Central memory CD8-positive, alpha-beta T cell (primary cell): Measurements from ENCODE around the gene GALK1.

Source experiments
- ATAC-seq: fragments of 150-1000 bp; cut with Tn5 transposase; replicated peaks from 2 replicates; pipeline ENCODE4 v1.10.0; 2022; ENCODE audit warnings: mild to moderate bottlenecking, moderate FRiP score, moderate number of reproducible peaks; ENCODE audit not compliant: poor library complexity, severe bottlenecking; ENCODE audit errors: extremely low read depth
- DNase-seq, 2 donors: peaks; one replicate each; pipeline ENCODE4 v3.0.0; 2021; ENCODE audit warnings: low spot score in 2 of 2
- H3K27ac Mint-ChIP-seq: one replicate; pipeline ENCODE4 v1.8.0; 2022; ENCODE audit warnings: low read depth, mild to moderate bottlenecking, moderate library complexity, mixed read lengths
- H3K27me3 Mint-ChIP-seq: one replicate; pipeline ENCODE4 v1.8.0; 2022; ENCODE audit warnings: mixed read lengths
- H3K36me3 Mint-ChIP-seq: one replicate; pipeline ENCODE4 v1.8.0; 2022; ENCODE audit warnings: mild to moderate bottlenecking, moderate library complexity, mixed read lengths; ENCODE audit not compliant: insufficient read depth
- H3K4me1 Mint-ChIP-seq: one replicate; pipeline ENCODE4 v1.8.0; 2022; ENCODE audit warnings: mixed read lengths
- H3K4me3 Mint-ChIP-seq: one replicate; pipeline ENCODE4 v1.8.0; 2022; ENCODE audit warnings: mild to moderate bottlenecking, moderate library complexity, mixed read lengths
- H3K9me3 Mint-ChIP-seq: one replicate; pipeline ENCODE4 v1.8.0; 2022; ENCODE audit warnings: mixed read lengths

The GALK1 gene

DNA sequence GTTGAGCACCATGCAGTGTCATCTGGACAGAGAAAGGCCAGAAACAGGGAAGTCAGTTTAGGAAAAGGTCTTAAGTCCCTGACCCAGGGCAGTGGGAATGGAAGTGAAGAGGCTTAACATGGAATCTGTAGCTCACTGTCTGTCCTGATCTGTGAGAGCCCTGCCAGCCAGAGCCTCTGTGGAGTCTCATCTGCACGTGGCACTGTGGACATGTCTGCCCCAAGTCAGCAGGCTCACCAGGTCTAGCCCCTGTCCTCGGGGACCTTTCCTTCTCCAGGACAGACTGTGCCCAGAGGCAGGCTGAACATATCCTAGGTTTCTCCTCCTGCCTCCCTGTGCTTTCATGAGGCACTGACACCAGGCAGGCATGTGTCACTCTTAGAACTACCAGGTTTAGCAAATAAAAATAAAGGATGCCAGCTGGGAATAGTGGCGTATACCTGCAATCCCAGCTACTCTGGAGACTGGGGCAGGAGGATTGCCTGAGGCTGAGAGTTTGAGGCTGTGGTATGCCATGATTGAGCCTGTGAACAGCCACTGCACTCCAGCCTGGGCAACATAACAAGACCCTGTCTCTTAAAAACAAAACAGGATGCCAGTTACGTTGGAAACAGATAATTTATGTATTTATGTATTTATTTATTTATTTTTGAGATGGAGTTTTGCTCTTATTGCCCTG is 42.0 kb upstream of the GALK1 start:
- Mint-ChIP-seq H3K4me3 (no peak overlapping the region), H3K36me3 (peaks cover 9% of the 10 kb centered on the region), H3K27ac (peak overlapping the region; percentile 65), H3K4me1 (peaks cover 5% of the 10 kb centered on the region), H3K9me3 (no peaks in the 10 kb centered on the region), H3K27me3 (no peaks in the 10 kb centered on the region)
- no peak for ATAC-seq
- no peak for DNase-seq

DNA sequence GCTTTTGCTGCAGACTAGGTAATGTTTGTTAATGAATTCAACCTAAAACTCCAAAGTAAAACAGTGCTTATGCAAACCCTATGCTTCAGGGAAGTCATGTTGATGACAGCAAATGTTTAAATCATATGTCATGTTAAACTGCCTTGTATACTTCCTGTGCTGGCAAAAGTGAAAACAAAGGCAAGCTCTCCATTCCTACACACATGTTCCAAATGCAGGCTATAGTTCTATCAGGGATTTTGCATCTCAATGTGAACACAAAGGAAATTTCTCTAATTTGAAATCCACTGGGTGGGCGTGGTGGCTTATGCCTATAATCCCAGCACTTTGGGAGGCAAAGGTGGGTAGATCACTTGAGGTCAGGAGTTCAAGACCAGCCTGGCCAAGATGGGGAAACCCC is 38.9 kb upstream of the GALK1 start:
- Mint-ChIP-seq H3K27ac (no peak overlapping the region), H3K4me1 (peaks cover 13% of the 10 kb centered on the region)

DNA sequence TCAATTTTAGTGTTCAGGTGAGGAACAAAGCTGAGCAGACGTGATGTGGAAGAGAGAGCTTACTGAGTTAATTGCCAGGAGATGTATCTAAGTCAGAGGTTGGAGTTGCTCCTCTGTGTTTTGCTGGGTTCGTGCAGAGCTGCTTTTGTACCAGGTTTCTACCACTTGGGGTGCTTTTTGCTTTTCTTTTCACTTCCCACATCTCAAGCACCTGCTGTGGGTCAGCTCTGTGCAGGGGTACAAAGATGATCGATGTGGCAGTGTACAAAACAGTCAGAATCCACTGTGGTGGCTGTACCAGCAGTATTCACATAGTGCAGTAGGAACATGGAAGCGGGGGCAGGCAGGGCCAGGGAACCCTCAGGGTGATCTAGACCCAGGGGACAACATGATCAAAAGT is 34.4 kb upstream of the GALK1 start:
- no peak overlapping the region for H3K27ac Mint-ChIP-seq
- H3K27me3 Mint-ChIP-seq: no peaks in the 10 kb centered on the region
- no peak for DNase-seq
- no peak overlapping the region for H3K4me3 Mint-ChIP-seq
- ATAC-seq: no peak
- H3K36me3 Mint-ChIP-seq: peaks cover 28% of the 10 kb centered on the region
- peaks cover 13% of the 10 kb centered on the region for H3K4me1 Mint-ChIP-seq
- no peaks in the 10 kb centered on the region for H3K9me3 Mint-ChIP-seq

More for the DNA sequence above, 38.9 kb upstream of the GALK1 start:
- peaks cover 15% of the 10 kb centered on the region for H3K36me3 Mint-ChIP-seq
- no peak overlapping the region for H3K4me3 Mint-ChIP-seq
- no peaks in the 10 kb centered on the region for H3K27me3 Mint-ChIP-seq
- ATAC-seq (no peak), DNase-seq (no peak)
- H3K9me3 Mint-ChIP-seq: no peaks in the 10 kb centered on the region

DNA sequence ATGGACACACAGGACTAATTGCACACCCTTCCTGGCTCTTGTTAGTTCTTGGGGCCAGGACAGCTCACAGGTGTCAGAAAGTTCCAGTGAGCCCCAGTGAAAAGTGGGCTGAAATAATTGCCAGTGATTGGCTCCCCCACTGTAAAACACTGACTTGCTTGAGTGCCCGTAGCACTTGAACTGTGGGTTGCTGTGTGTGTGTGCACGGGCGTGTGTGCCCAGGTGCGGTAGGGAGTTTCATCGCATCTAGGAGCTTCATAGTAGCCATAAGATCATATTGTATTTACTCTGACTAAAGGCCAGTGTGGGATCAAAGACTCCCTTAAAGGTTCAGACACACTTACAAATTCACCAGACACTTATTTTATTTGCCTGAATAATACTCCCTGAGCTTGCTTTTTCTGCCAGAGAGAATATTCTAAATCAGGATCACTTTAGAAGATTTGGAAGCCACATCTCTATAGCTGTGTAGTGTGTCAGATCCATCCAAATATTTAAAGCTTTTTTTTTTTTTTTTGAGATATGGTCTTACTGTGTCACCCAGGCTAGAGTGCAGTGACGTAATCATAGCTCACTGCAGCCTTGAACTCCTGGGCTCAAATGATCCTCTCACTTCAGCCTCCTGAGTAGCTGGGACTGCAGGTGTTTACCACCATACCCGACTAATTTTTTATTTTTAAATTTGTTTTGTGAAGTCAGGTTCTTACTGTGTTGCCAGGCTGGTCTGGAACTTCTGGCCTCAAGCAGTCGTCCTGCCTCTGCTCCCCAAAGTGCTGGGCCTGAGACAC is 31.0 kb upstream of the GALK1 start:
- DNase-seq (no peak), ATAC-seq (no peak)
- Mint-ChIP-seq H3K4me1 (peaks cover 13% of the 10 kb centered on the region), H3K36me3 (peaks cover 30% of the 10 kb centered on the region), H3K4me3 (no peak overlapping the region), H3K27ac (no peak overlapping the region), H3K9me3 (no peaks in the 10 kb centered on the region), H3K27me3 (no peaks in the 10 kb centered on the region)

DNA sequence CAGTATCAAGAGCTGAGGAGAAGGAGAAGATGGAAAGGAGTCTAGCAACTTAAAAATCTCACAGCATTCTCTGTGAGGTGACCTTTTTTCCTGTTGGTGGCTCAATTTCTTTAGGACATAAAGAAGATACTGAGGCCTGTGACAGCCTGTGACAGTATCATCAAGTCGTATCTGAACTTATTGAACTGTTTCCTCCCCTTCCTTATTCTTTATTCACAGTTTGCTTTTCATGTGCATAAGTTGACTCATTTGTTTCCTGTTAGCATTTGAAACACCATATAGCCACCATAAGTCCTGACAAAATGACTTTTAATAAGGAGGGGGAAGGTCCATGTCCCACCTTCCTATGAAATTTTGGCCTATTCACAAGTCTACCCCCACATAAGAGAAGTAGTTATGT is 28.5 kb upstream of the GALK1 start:
- peaks cover 23% of the 10 kb centered on the region for H3K36me3 Mint-ChIP-seq
- peak overlapping the region; percentile 5 for H3K27ac Mint-ChIP-seq
- DNase-seq (no peak), ATAC-seq (no peak)
- H3K27me3 Mint-ChIP-seq: no peaks in the 10 kb centered on the region
- no peak overlapping the region for H3K4me3 Mint-ChIP-seq
- H3K9me3 Mint-ChIP-seq: no peaks in the 10 kb centered on the region
- peaks cover 6% of the 10 kb centered on the region for H3K4me1 Mint-ChIP-seq

DNA sequence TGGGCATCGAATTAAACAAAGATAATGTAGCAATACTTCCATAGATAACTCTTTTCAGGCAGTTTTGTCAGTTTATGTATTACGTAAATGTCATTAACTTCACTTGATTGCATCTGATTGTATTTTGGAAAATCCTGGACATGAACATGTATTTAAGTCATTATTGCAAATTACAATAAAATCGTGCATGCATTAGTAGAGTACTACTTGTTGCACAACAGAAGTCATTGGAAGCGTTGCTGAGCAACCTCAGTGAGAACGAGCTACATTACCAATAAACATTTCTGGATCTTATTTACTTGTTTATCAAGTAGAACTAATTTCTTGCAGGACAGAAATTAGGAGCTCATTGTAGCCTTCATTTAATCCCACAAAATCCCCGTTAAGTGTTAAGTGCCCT is 26.3 kb upstream of the GALK1 start:
- Mint-ChIP-seq H3K36me3 (peaks cover 13% of the 10 kb centered on the region), H3K4me3 (no peak overlapping the region), H3K9me3 (no peaks in the 10 kb centered on the region), H3K4me1 (peaks cover 3% of the 10 kb centered on the region), H3K27ac (no peak overlapping the region), H3K27me3 (no peaks in the 10 kb centered on the region)
- ATAC-seq: no peak
- DNase-seq: no peak

DNA sequence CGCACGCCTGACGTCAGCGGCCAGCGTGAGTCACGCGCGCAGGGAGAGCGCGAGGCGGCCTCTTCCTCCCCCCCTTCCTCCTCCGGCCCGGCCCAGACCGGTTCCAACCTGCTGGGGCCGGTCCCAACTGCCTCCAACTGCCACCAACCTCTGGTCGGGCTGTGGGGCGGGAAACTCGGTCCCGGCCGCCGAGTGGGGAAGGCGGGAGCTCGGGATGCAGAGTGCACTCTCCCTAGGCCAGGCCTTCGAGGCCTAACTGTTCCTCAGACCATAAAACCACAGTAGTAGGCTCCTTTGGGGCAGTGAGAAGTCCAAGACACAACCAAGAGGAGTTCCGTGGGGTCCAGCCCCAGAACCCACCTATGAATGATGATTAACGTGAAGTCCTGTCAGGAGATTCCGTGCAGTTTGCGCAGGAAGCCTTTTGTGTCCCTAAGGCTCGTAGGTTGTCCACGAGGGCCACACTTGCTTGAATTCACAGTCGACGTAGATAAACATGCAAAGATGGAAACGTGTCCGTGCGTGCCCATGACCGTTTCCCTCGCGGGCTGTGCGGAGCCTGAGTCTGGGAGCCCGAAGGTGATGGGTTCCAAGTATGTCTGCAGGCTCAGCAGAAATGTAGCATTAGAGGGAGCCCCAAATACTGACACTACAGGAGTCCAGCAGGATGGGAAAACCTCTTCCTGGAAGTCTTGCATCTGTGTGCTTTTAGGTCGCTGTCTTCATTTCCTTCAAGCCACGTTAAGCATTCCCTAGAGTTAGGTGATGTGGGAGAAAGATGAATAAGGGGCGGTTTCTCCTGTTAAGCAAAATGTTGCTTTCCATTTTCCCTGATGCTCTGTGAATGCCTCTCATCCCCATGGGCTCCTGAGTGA is 20.3 kb upstream of the GALK1 start:
- Mint-ChIP-seq H3K4me1 (peaks cover 24% of the 10 kb centered on the region), H3K27me3 (no peaks in the 10 kb centered on the region), H3K36me3 (peaks cover 22% of the 10 kb centered on the region), H3K27ac (peak overlapping the region; percentile 96), H3K4me3 (peak overlapping the region; percentile 84), H3K9me3 (no peaks in the 10 kb centered on the region)
- ATAC-seq (peak; percentile 77), DNase-seq (no peak)

DNA sequence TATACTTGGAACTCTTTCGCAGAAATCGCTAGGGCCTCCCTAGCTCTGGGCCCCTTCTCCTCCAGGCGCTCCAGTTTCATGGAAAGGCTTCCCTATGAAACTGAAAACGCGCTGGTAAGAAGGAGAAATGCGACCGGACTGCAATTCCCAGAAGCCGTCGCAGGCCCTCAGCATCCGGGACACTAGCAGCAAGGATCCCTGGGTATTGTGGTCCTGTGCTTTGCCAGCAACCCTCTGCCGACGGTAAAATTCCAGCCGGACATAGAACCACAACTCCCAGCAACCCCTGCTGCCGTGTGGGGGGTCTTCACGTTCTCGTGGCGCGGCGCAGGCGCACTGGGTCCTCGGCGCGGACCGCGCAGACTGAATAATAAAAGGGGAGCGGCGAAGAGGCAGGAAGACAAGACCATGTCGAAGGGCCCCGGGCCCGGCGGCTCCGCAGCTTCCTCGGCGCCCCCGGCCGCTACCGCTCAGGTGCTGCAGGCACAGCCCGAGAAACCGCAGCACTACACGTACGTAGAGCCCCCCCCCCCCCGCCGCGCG is 19.6 kb upstream of the GALK1 start, which contains the start of gene UNK:
UNK (plus strand) TSS at position 334 of the 543 bp plus-strand sequence; CDS start at position 409, 75 bp downstream.
- peaks cover 26% of the 10 kb centered on the region for H3K36me3 Mint-ChIP-seq
- H3K9me3 Mint-ChIP-seq: no peaks in the 10 kb centered on the region
- DNase-seq (peak; percentile 89 to 96), ATAC-seq (peak; percentile 68)
- H3K4me1 Mint-ChIP-seq: peaks cover 29% of the 10 kb centered on the region
- H3K27ac Mint-ChIP-seq: peak within 1 kb of the TSS; percentile 96
- H3K27me3 Mint-ChIP-seq: no peaks in the 10 kb centered on the region
- H3K4me3 Mint-ChIP-seq: peak within 1 kb of the TSS; percentile 84

DNA sequence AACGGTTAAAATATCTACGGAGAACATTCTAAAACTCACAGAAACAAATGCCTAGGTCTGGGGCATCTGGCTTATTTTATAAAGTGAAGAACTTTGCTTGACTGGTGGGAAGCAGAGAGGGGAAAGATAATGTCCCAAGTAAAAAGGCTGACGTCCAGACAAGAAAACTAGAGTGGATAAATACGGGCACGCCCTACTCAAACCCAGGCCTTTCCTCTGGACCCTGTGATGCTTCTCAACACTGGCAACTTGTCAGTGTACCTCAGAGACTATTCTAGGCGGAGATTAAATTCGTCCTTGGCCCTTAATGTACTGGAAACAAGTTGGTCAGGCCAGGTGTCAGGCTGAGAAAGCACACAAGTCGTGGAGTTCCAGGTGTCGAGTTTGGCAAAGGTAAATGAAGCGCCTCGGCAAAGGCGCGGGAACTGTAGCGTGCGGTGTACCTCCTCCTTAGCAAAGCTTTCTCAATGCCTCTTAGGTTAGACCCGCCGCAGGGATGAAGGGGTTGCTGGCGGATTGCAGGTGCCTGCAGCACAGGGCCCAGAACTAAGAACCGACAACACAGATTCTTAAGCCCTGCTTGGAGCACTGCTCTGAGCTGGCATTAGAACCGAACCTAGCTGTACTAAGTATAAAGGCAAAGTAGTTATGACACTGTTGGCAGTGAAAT is 18.9 kb upstream of the GALK1 start:
- no peaks in the 10 kb centered on the region for H3K9me3 Mint-ChIP-seq
- peak overlapping the region; percentile 96 for H3K27ac Mint-ChIP-seq
- H3K4me1 Mint-ChIP-seq: peaks cover 31% of the 10 kb centered on the region
- H3K27me3 Mint-ChIP-seq: no peaks in the 10 kb centered on the region
- DNase-seq (no peak), ATAC-seq (no peak)
- H3K4me3 Mint-ChIP-seq: peak overlapping the region; percentile 84
- H3K36me3 Mint-ChIP-seq: peaks cover 32% of the 10 kb centered on the region

DNA sequence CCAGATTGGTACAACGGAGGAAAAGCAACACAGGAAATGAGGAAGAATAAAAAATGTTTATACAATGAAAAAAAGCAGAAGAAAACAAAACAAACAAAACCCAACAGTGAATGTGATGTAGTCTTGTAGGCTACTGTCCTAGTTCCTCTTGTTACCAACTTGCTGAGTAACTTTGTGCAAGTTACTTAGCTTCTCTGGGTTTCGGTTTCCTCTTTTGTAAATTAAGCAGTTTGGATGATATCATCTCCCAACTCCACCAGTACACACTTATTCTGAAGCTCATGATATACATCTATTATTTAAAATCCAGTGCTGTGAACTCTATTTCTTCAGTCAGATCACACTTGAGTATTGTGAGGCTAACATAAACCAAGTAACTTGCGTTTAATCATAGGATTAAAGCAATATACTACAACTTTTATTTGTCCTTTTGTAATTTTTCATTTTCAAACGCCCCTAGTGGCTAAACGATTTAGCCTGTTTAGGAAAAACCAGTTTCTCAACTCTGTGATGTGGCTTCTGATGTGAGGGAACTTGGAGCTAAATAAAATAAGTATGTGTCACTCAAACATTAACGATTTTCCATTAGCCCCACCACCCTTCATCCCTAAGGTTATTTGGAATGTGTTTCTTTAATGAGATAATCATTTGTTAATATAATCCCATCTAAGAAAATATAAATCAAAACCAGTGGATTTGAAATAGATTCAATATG is 18.2 kb upstream of the GALK1 start:
- Mint-ChIP-seq H3K27ac (peak overlapping the region; percentile 91), H3K4me3 (peak overlapping the region; percentile 84), H3K27me3 (no peaks in the 10 kb centered on the region), H3K4me1 (peaks cover 37% of the 10 kb centered on the region), H3K9me3 (no peaks in the 10 kb centered on the region), H3K36me3 (peaks cover 39% of the 10 kb centered on the region)
- ATAC-seq (no peak), DNase-seq (no peak)

DNA sequence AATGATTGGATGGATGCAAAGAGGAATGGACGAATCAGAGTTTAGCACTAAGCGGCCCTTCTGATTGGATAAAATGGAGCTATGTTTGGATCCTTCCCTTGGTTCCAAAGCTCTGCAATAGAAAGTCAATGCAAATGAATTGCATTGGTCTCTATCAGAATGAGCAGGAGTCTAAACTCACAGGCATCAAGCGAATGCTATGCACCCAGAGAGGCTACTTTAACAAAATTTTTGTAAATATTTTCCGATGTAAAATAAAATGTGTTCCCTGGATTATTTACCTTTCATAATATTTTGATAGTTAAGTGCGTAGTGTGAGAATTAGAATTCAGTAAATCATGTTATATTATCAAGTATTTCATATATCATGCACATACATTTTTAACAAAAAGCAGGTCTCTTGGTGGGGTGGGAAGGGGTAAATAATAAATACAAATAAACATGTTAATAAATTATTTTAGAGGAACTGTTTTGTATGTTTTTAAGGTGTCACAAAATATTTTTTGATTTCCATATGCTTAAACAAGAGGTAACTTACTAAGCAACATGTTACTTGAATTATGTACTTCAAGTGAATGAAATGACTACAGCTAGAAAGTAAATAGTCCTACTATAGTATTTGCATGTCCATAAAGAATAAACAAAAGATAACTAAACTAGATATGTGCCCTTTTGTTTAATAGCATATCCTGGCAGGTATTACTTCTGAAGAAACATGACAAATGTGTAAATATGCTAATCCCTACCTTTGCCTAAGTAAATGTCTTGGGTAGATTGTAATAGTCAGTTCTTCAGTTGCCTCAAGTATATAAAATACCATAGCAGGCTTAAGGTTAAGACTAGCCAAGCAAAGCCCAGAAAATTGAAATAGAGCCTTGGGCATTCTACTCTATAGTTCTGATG is 15.2 kb upstream of the GALK1 start:
- ATAC-seq (no peak), DNase-seq (no peak)
- no peaks in the 10 kb centered on the region for H3K27me3 Mint-ChIP-seq
- H3K4me1 Mint-ChIP-seq: peaks cover 52% of the 10 kb centered on the region
- H3K9me3 Mint-ChIP-seq: no peaks in the 10 kb centered on the region
- H3K36me3 Mint-ChIP-seq: peaks cover 62% of the 10 kb centered on the region
- peak overlapping the region; percentile 97 for H3K27ac Mint-ChIP-seq
- peak overlapping the region; percentile 91 for H3K4me3 Mint-ChIP-seq
